K562 (cell line): ENCODE measurements around the gene MUC5AC.

Source experiments
- CTCF ChIP-seq, 3 experiments: IDR thresholded peaks in 2 of 3; conservative IDR thresholded peaks in 1 of 3; 2 replicates each; pipeline ENCODE4 v1.5.1; 2011 to 2012; ENCODE audit warnings: low read length in 3 of 3, mild to moderate bottlenecking in 3 of 3, control low read depth in 2 of 3, improper control_type of control experiment in 1 of 3, inconsistent platforms in 1 of 3, low read depth in 1 of 3, mixed read lengths in 1 of 3, moderate library complexity in 1 of 3; ENCODE audit not compliant: insufficient read depth in 2 of 3
- EZH2 ChIP-seq: IDR thresholded peaks from 2 replicates; pipeline ENCODE4 v1.6.1; 2012; ENCODE audit warnings: low read depth, mild to moderate bottlenecking, inconsistent platforms, low read length, borderline replicate concordance
- FOXP4 ChIP-seq: sonication (generic); formaldehyde crosslinking; IDR thresholded peaks from 2 replicates; pipeline ENCODE4 v1.8.0; 2022; ENCODE audit warnings: mild to moderate bottlenecking, missing genetic modification reagents, borderline replicate concordance
- GABPA ChIP-seq: fragments of 200-800 bp; sonication (Bioruptor generic); conservative IDR thresholded peaks from 2 replicates; pipeline ENCODE4 v1.6.1; 2016; ENCODE audit warnings: low read depth, missing genetic modification characterization, missing compliant biosample characterization
- POLR2A ChIP-seq: fragments of 450-650 bp; conservative IDR thresholded peaks from 2 replicates; pipeline ENCODE4 v1.6.1; 2016
- RAD51 ChIP-seq: fragments of 450-650 bp; IDR thresholded peaks from 2 replicates; pipeline ENCODE4 v1.7.1; 2016; ENCODE audit warnings: low read depth, mild to moderate bottlenecking, borderline replicate concordance
- STAT5B ChIP-seq: fragments of 250-450 bp; sonication (Bioruptor Pico); IDR thresholded peaks from 2 replicates; pipeline ENCODE4 v1.8.0; 2021; ENCODE audit warnings: mild to moderate bottlenecking, inconsistent platforms
- ZFX ChIP-seq: sonication (generic); formaldehyde crosslinking; IDR thresholded peaks from 2 replicates; pipeline ENCODE4 v1.8.0; 2022; ENCODE audit warnings: mild to moderate bottlenecking, missing genetic modification reagents, moderate library complexity
- ZNF274 ChIP-seq: IDR thresholded peaks from 2 replicates; pipeline ENCODE4 v1.6.1; 2011; ENCODE audit warnings: low read depth, mild to moderate bottlenecking, low read length, moderate library complexity, borderline replicate concordance
- ZNF324 ChIP-seq: fragments of 250-450 bp; sonication (Bioruptor Pico); IDR thresholded peaks from 2 replicates; pipeline ENCODE4 v1.4.0; 2020; ENCODE audit warnings: mild to moderate bottlenecking
- ZNF512 ChIP-seq: IDR thresholded peaks from 2 replicates; pipeline ENCODE4 v1.6.1; 2016; ENCODE audit warnings: missing genetic modification characterization, missing compliant biosample characterization

GRCh38 chr11:1208144-1208393 lies 50.3 kb downstream of the MUC5AC start:
- TF ChIP-seq STAT5B: no peak
- no peak for TF ChIP-seq ZFX (CRISPR knock-in tag)
- TF ChIP-seq CTCF (IDR thresholded peaks at IDR 0.05 in 2 of 3, conservative IDR thresholded peaks at IDR 0.05 in 1 of 3; ENCODE audit: insufficient read depth in 2 of 3, low read depth in 1 of 3, low read length in 3 of 3): no peak
- no peak for TF ChIP-seq ZNF512 (tag)
- TF ChIP-seq GABPA (tag): no peak
- no peak for TF ChIP-seq RAD51
- no peak for TF ChIP-seq ZNF324 (CRISPR knock-in tag)
- TF ChIP-seq EZH2: no peak
- no peak for TF ChIP-seq ZNF274
- TF ChIP-seq FOXP4 (CRISPR knock-in tag): no peak
- TF ChIP-seq POLR2A: no peak
